ENCODE measurements around the gene CDC42BPB.

Gene CDC42BPB

GRCh38 chr14:102985665-102986064 is 71.7 kb downstream of the CDC42BPB start:
- TF ChIP-seq POU2F2 (IDR thresholded peaks at IDR 0.05; ENCODE audit: low read depth, low read length), result no peak
- TF ChIP-seq PAX5 (IDR thresholded peaks at IDR 0.05; ENCODE audit: insufficient read depth, low read length, severe bottlenecking), result peak; percentile 42
- DNase-seq (ENCODE audit: insufficient read length, low spot score) (peak; percentile 69), FAIRE-seq (peak; percentile 77)

DNA sequence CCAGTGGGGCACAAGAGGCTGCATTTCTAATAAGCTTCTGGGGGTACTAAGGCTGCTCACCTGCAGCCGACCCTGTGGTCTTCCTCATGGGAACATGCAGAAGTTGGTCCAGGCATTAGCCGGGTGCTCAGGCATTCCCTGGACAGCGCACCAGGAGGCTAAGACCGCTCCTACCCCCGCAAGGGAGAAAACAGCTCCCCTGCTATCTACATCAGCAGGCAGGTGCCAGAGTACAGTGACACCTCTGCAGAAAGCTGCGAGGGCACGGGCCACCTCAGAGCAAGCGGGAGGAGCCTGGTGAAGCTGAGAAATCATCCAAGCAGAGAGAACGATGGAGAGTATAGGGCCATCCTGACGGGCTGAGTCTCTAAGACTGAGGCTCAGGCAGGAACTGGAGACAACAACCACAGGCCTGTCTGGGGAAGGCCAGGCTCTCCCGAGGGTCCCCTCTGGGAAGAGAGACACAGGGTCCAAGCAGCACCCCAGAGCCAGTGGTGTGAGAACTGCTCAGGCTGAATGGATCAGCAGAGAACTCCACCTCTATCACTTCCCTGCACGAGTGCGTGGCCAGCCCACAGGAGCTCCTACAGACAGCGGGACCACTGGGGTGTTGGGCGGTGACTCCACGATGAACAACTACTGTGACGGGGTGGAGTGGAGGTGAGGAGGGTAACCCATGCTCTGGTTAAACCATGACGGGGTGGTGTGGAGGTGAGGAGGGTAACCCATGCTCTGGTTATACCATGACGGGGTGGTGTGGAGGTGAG is 72.8 kb downstream of the CDC42BPB start:
- no peak for TF ChIP-seq POLR2AphosphoS5 (IDR thresholded peaks at IDR 0.05; ENCODE audit: low read depth, low read length)
- TF ChIP-seq TAF1 (IDR thresholded peaks at IDR 0.05; ENCODE audit: low read depth, low read length), result no peak
- TF ChIP-seq POLR2A (IDR thresholded peaks at IDR 0.05; ENCODE audit: low read depth, low read length), result no peak
- TF ChIP-seq POU2F2 (IDR thresholded peaks at IDR 0.05; ENCODE audit: low read depth, low read length), result no peak
- TF ChIP-seq PAX5 (IDR thresholded peaks at IDR 0.05; ENCODE audit: insufficient read depth, low read length, severe bottlenecking), result no peak
- no peak for TF ChIP-seq SPI1 (IDR thresholded peaks at IDR 0.05; ENCODE audit: low read depth, low read length)
- FAIRE-seq, result no peak
- no peak for DNase-seq (ENCODE audit: insufficient read length, low spot score)

GRCh38 chr14:102983496-102983895 is 73.9 kb downstream of the CDC42BPB start:
- no peak for FAIRE-seq
- DNase-seq (ENCODE audit: insufficient read length, low spot score), result no peak
- TF ChIP-seq TAF1 (IDR thresholded peaks at IDR 0.05; ENCODE audit: low read depth, low read length) (no peak), POU2F2 (IDR thresholded peaks at IDR 0.05; ENCODE audit: low read depth, low read length) (no peak), POLR2AphosphoS5 (IDR thresholded peaks at IDR 0.05; ENCODE audit: low read depth, low read length) (no peak), SPI1 (IDR thresholded peaks at IDR 0.05; ENCODE audit: low read depth, low read length) (no peak), POLR2A (IDR thresholded peaks at IDR 0.05; ENCODE audit: low read depth, low read length) (no peak)

DNA sequence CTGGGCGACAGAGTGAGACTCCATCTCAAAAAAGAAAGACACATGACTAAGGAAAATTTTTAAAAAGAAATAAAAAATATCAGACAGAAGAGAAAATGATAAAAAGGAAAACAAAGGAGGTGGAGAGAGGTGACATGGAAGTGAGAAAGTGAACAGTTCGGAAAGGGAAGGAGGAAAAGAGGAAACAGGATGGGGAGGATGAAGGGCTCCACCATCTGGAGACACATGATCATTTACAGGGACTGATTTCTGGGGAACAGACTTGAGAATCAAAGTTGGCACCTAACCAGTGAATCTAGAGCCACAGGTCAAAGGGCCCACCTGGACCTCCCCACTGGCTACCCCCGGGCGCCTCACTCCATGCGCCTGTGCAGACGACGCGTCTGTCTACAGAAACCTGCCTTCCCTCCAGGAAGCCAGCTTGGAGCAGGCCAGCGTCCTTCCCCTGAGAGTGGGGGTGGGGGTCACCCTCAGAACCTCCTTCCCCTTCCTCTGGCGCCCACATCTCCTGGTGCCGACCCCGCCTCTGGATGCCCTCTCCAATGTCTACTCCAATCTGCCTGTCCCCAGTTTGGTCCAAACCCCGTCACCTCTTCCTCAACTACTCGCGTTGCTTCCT is 74.4 kb downstream of the CDC42BPB start:
- TF ChIP-seq POLR2A (IDR thresholded peaks at IDR 0.05; ENCODE audit: low read depth, low read length) (no peak), POLR2AphosphoS5 (IDR thresholded peaks at IDR 0.05; ENCODE audit: low read depth, low read length) (no peak), SPI1 (IDR thresholded peaks at IDR 0.05; ENCODE audit: low read depth, low read length) (no peak), TAF1 (IDR thresholded peaks at IDR 0.05; ENCODE audit: low read depth, low read length) (no peak), PAX5 (IDR thresholded peaks at IDR 0.05; ENCODE audit: insufficient read depth, low read length, severe bottlenecking) (no peak), POU2F2 (IDR thresholded peaks at IDR 0.05; ENCODE audit: low read depth, low read length) (no peak)
- DNase-seq (ENCODE audit: insufficient read length, low spot score) (no peak), FAIRE-seq (no peak)

- TF ChIP-seq POU2F2 (IDR thresholded peaks at IDR 0.05; ENCODE audit: low read depth, low read length) (no peak), TAF1 (IDR thresholded peaks at IDR 0.05; ENCODE audit: low read depth, low read length) (no peak), SPI1 (IDR thresholded peaks at IDR 0.05; ENCODE audit: low read depth, low read length) (no peak), PAX5 (IDR thresholded peaks at IDR 0.05; ENCODE audit: insufficient read depth, low read length, severe bottlenecking) (no peak), POLR2A (IDR thresholded peaks at IDR 0.05; ENCODE audit: low read depth, low read length) (no peak), POLR2AphosphoS5 (IDR thresholded peaks at IDR 0.05; ENCODE audit: low read depth, low read length) (no peak)
- no peak for DNase-seq (ENCODE audit: insufficient read length, low spot score)
- FAIRE-seq, result no peak
Observed at GRCh38 chr14:102980409-102980810, 76.9 kb downstream of the CDC42BPB start.

DNA sequence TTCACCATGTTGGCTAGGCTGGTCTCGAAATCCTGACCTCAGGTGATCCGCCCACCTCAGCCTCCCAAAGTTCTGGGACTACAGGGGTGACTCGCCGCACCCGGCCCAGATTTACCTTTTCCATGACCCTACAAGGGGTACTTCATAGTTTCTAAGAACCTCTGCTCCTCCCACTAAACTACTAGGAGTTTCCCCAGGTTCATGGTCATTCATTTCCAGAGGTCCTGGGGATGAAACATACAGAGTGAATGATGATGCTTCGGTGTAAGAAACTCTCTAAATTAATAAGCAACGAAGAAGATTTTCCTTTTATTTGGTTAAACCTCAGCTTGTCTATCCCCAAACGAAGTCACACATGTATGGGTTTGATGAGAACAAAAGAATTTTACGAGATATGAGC is 77.9 kb downstream of the CDC42BPB start:
- FAIRE-seq (no peak), DNase-seq (ENCODE audit: insufficient read length, low spot score) (no peak)
- TF ChIP-seq TAF1 (IDR thresholded peaks at IDR 0.05; ENCODE audit: low read depth, low read length), result no peak
- TF ChIP-seq POU2F2 (IDR thresholded peaks at IDR 0.05; ENCODE audit: low read depth, low read length), result no peak
- TF ChIP-seq SPI1 (IDR thresholded peaks at IDR 0.05; ENCODE audit: low read depth, low read length), result no peak
- no peak for TF ChIP-seq POLR2AphosphoS5 (IDR thresholded peaks at IDR 0.05; ENCODE audit: low read depth, low read length)
- TF ChIP-seq PAX5 (IDR thresholded peaks at IDR 0.05; ENCODE audit: insufficient read depth, low read length, severe bottlenecking), result no peak

- DNase-seq (ENCODE audit: insufficient read length, low spot score) (no peak), FAIRE-seq (no peak)
- TF ChIP-seq POU2F2 (IDR thresholded peaks at IDR 0.05; ENCODE audit: low read depth, low read length), result no peak
- no peak for TF ChIP-seq TAF1 (IDR thresholded peaks at IDR 0.05; ENCODE audit: low read depth, low read length)
- TF ChIP-seq POLR2AphosphoS5 (IDR thresholded peaks at IDR 0.05; ENCODE audit: low read depth, low read length), result no peak
- TF ChIP-seq PAX5 (IDR thresholded peaks at IDR 0.05; ENCODE audit: insufficient read depth, low read length, severe bottlenecking), result no peak
- no peak for TF ChIP-seq POLR2A (IDR thresholded peaks at IDR 0.05; ENCODE audit: low read depth, low read length)
- TF ChIP-seq SPI1 (IDR thresholded peaks at IDR 0.05; ENCODE audit: low read depth, low read length), result no peak
Observed at GRCh38 chr14:102977475-102977874, 79.9 kb downstream of the CDC42BPB start.

DNA sequence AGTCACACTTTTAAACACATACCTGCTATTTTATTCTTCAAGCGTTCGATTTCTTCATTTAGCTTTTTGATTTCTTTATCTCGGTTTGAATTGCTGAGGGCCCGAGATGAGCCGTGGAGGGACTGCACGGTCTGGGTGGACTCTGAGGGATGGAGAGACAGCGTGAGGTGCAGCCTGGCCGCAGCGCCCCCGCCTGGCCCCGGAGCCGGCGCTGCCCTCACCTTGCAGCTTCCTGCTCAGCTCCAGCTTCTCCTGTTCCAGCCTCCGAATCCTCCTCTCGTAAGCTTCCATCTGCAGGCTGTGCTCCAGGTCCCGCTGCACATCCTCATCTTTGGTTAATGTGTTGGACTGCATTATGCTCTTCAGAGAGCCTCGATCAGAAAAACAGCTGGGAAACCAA is 81.7 kb downstream of the CDC42BPB start:
- TF ChIP-seq TAF1 (IDR thresholded peaks at IDR 0.05; ENCODE audit: low read depth, low read length) (no peak), POLR2AphosphoS5 (IDR thresholded peaks at IDR 0.05; ENCODE audit: low read depth, low read length) (no peak)
- FAIRE-seq (peak; percentile 40), DNase-seq (ENCODE audit: insufficient read length, low spot score) (no peak)

DNA sequence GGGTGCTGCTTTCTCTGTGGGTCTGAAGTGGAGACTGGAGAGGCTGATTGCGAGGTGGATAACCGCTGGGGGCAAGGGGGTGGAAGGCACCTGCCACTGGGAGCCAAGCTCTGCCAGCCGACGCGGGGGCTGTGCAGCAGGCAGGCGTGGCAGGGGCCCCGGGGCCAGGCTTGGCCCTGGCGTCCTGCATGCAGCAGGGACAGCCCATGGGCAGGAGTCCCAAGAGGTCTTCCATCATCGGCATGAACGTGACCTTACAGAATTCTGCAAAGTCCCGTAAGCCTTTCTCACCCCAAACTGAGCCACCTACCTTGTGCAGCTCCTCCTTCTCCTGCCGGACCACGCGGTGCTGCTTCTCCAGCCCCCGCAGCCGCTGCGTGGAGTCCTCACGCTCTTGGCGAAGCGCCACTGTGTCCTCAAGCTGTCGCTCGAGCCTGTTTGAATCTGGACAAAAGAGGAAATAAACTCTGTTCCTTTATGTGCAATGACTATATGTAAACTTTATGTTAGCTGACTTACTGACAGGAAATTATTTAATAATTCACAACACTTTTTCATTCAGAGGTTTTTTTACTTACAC is 83.6 kb downstream of the CDC42BPB start:
- no peak for DNase-seq (ENCODE audit: insufficient read length, low spot score)
- no peak for TF ChIP-seq SPI1 (IDR thresholded peaks at IDR 0.05; ENCODE audit: low read depth, low read length)
- no peak for TF ChIP-seq TAF1 (IDR thresholded peaks at IDR 0.05; ENCODE audit: low read depth, low read length)
- no peak for TF ChIP-seq PAX5 (IDR thresholded peaks at IDR 0.05; ENCODE audit: insufficient read depth, low read length, severe bottlenecking)
- TF ChIP-seq POU2F2 (IDR thresholded peaks at IDR 0.05; ENCODE audit: low read depth, low read length), result no peak
- TF ChIP-seq POLR2AphosphoS5 (IDR thresholded peaks at IDR 0.05; ENCODE audit: low read depth, low read length), result no peak
- no peak for TF ChIP-seq POLR2A (IDR thresholded peaks at IDR 0.05; ENCODE audit: low read depth, low read length)

More for the DNA sequence above, 83.6 kb downstream of the CDC42BPB start:
- FAIRE-seq, result no peak
